Keratinocyte (primary cell): ENCODE measurements around the gene ACER3. TPM values are rescaled to one million over a fixed set of nuclear protein-coding genes. Genes with fewer than 3 reads are reported as not detected.

Experiments used
- DNase-seq: peaks from one replicate; pipeline ENCODE4 v3.0.0-alpha.2; 2011; ENCODE audit warnings: low read depth, missing footprints, low spot score
- FAIRE-seq: peaks from 2 replicates; lab custom pipeline; 2011; peaks lifted over from hg19 to GRCh38; lab: Jason Lieb, UNC
- H2AFZ ChIP-seq: 2 replicates; pipeline ENCODE4 v1.6.0; 2012; ENCODE audit warnings: low read length, control low read depth, inconsistent platforms; ENCODE audit not compliant: control insufficient read depth
- H3K27ac ChIP-seq: 2 replicates; pipeline ENCODE4 v1.5.1; 2011; ENCODE audit warnings: low read length; ENCODE audit not compliant: control insufficient read depth, insufficient read depth
- H3K27me3 ChIP-seq: 3 replicates; pipeline ENCODE4 v1.6.0; 2011; ENCODE audit warnings: low read length; ENCODE audit not compliant: control insufficient read depth, insufficient read depth; ENCODE audit errors: extremely low read depth
- H3K36me3 ChIP-seq, 2 experiments: 2 replicates in 1 of 2; 3 replicates in 1 of 2; pipeline ENCODE4 v1.5.1; 2011; ENCODE audit warnings: low read length in 2 of 2, mild to moderate bottlenecking in 1 of 2; ENCODE audit not compliant: control insufficient read depth in 2 of 2, insufficient read depth in 2 of 2; ENCODE audit errors: extremely low read depth in 1 of 2
- H3K4me1 ChIP-seq: 3 replicates; pipeline ENCODE4 v1.5.1; 2011; ENCODE audit warnings: low read length; ENCODE audit not compliant: control insufficient read depth, insufficient read depth; ENCODE audit errors: extremely low read depth
- H3K4me2 ChIP-seq: 3 replicates; pipeline ENCODE4 v1.6.0; 2011; ENCODE audit warnings: low read depth, low read length; ENCODE audit not compliant: control insufficient read depth, insufficient read depth; ENCODE audit errors: extremely low read depth
- H3K4me3 ChIP-seq, 3 experiments: fragments of 200-600 bp in 1 of 3; sonication (generic) in 1 of 3; 2 replicates in 2 of 3; 3 replicates in 1 of 3; pipeline ENCODE4 v1.5.1; 2011 to 2016; ENCODE audit warnings: low read length in 3 of 3, mild to moderate bottlenecking in 3 of 3, control low read depth in 2 of 3, inconsistent platforms in 1 of 3, low read depth in 1 of 3, mixed read lengths in 1 of 3, mixed run types in 1 of 3, moderate library complexity in 1 of 3; ENCODE audit not compliant: control insufficient read depth in 2 of 3, insufficient read depth in 2 of 3; ENCODE audit errors: extremely low read depth in 1 of 3
- H3K79me2 ChIP-seq: 2 replicates; pipeline ENCODE4 v1.6.0; 2012; ENCODE audit warnings: low read length; ENCODE audit not compliant: control insufficient read depth, insufficient read depth
- H3K9ac ChIP-seq: 3 replicates; pipeline ENCODE4 v1.6.0; 2011; ENCODE audit warnings: low read length; ENCODE audit not compliant: control insufficient read depth, insufficient read depth; ENCODE audit errors: extremely low read depth
- H3K9me1 ChIP-seq: 3 replicates; pipeline ENCODE4 v1.6.0; 2011; ENCODE audit warnings: low read length; ENCODE audit not compliant: control insufficient read depth, insufficient read depth; ENCODE audit errors: extremely low read depth
- H3K9me3 ChIP-seq: 2 replicates; pipeline ENCODE4 v1.5.1; 2012; ENCODE audit warnings: low read depth, low read length; ENCODE audit not compliant: control insufficient read depth
- H4K20me1 ChIP-seq: 3 replicates; pipeline ENCODE4 v1.6.0; 2011; ENCODE audit warnings: low read length; ENCODE audit not compliant: control insufficient read depth, insufficient read depth; ENCODE audit errors: extremely low read depth
- EZH2 ChIP-seq: IDR thresholded peaks from one replicate; pipeline ENCODE4 v1.6.1; 2012; ENCODE audit warnings: inconsistent platforms, mild to moderate bottlenecking, low read length, moderate library complexity
- dilution Hi-C: fragments of 300-500 bp; cut with MboI; formaldehyde crosslinking; loops from one replicate; pipeline ENCODE4 v1.7.0; 2020; ENCODE audit warnings: low sequenced_read_pairs; ENCODE audit not compliant: extremely low pct_ligation_motif_present
- polyA plus RNA-seq, 5 experiments: library from polyadenylated mRNA; depleted of rRNA in 3 of 5; stranded (reverse) in 3 of 5; stranded (forward) in 1 of 5; unstranded in 1 of 5; fragments of >200 nt; gene quantifications; 1 replicate in 1 of 5; 2 replicates in 3 of 5; 3 replicates in 1 of 5; pipeline versions ENCODE4 v1.2.1 to v1.2.3, GENCODE V29; 2011 to 2012; ENCODE audit warnings: missing spikeins in 2 of 5, low read depth in 1 of 5, low replicate concordance in 1 of 5
- TF ChIP-seq, protein P1 (sequence below), 3 experiments: IDR thresholded peaks in 1 of 3; conservative IDR thresholded peaks in 1 of 3; optimal IDR thresholded peaks in 1 of 3; 2 replicates in 2 of 3; 3 replicates in 1 of 3; pipeline versions ENCODE3 to v1.5.1; 2011; ENCODE audit warnings: low read length in 3 of 3, mild to moderate bottlenecking in 3 of 3, moderate library complexity in 2 of 3, control low read depth in 1 of 3, inconsistent platforms in 1 of 3; ENCODE audit not compliant: insufficient read depth in 2 of 3; ENCODE audit errors: extremely low read depth in 1 of 3

ACER3 gene
- polyA plus RNA-seq, 1 donor (not counting 4 experiments of a cell fraction or from before 2014, with no cell fraction given), result 55.0 TPM

DNA sequence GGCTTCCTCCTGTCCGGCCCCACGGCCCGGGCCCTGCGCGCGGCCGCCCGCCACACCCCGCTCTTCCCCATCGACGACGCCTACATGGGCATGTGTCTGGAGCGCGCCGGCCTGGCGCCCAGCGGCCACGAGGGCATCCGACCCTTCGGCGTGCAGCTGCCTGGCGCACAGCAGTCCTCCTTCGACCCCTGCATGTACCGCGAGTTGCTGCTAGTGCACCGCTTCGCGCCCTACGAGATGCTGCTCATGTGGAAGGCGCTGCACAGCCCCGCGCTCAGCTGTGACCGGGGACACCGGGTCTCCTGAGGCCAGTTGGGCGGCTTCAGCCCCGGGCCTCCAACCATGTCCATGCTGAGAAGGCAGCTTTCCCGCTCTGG lies 179.7 kb downstream of the ACER3 start:
- dilution Hi-C loops, result no loop called here
- Histone ChIP-seq H3K4me2 (no peak overlapping the region), H3K4me1 (peaks cover 5% of the 10 kb centered on the region), H3K9me1 (no peaks in the 10 kb centered on the region), H3K9ac (no peak overlapping the region), H3K79me2 (no peaks in the 10 kb centered on the region), H4K20me1 (no peaks in the 10 kb centered on the region), H3K4me3 (no peak overlapping the region), H3K36me3 (no peaks in the 10 kb centered on the region), H2AFZ (no peak overlapping the region), H3K9me3 (no peaks in the 10 kb centered on the region), H3K27me3 (peaks cover 32% of the 10 kb centered on the region), H3K27ac (no peak overlapping the region)
- FAIRE-seq, result no peak
- no peak for DNase-seq
- TF ChIP-seq, protein P1, sequence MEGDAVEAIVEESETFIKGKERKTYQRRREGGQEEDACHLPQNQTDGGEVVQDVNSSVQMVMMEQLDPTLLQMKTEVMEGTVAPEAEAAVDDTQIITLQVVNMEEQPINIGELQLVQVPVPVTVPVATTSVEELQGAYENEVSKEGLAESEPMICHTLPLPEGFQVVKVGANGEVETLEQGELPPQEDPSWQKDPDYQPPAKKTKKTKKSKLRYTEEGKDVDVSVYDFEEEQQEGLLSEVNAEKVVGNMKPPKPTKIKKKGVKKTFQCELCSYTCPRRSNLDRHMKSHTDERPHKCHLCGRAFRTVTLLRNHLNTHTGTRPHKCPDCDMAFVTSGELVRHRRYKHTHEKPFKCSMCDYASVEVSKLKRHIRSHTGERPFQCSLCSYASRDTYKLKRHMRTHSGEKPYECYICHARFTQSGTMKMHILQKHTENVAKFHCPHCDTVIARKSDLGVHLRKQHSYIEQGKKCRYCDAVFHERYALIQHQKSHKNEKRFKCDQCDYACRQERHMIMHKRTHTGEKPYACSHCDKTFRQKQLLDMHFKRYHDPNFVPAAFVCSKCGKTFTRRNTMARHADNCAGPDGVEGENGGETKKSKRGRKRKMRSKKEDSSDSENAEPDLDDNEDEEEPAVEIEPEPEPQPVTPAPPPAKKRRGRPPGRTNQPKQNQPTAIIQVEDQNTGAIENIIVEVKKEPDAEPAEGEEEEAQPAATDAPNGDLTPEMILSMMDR (optimal IDR thresholded peaks at IDR 0.05 in 1 of 3, IDR thresholded peaks at IDR 0.05 in 1 of 3, conservative IDR thresholded peaks at IDR 0.05 in 1 of 3; ENCODE audit: extremely low read depth in 1 of 3, insufficient read depth in 2 of 3, low read length in 3 of 3), result no peak
- TF ChIP-seq EZH2, result no peak

DNA sequence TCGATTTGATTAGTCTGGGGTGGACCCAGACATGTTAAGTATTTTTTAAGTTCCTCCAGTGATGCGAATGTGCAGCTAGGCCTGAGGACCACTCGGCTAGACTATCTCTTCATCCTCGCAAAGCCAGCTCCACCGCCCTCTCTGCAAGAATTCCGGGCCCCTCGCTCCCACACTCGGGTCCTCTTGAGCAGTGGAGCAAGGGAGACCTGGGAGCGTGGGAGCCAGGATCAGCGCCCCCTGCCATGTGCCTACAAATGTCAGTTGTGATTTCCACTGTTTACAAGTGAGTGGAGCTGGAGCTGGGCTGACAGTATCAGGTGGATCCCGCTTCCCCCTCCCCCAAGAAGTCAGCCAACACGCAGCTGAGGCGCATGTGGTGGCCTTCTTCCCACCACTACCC lies 180.2 kb downstream of the ACER3 start:
- TF ChIP-seq, protein P1 (optimal IDR thresholded peaks at IDR 0.05 in 1 of 3, IDR thresholded peaks at IDR 0.05 in 1 of 3, conservative IDR thresholded peaks at IDR 0.05 in 1 of 3; ENCODE audit: extremely low read depth in 1 of 3, insufficient read depth in 2 of 3, low read length in 3 of 3), result no peak
- no peak for TF ChIP-seq EZH2
- H3K4me1 ChIP-seq, result peaks cover 3% of the 10 kb centered on the region
- no peak overlapping the region for H3K4me3 ChIP-seq
- H3K79me2 ChIP-seq, result no peaks in the 10 kb centered on the region
- no peaks in the 10 kb centered on the region for H3K9me3 ChIP-seq
- FAIRE-seq (no peak), DNase-seq (no peak)
- H3K9me1 ChIP-seq, result no peaks in the 10 kb centered on the region
- H3K36me3 ChIP-seq, result no peaks in the 10 kb centered on the region
- dilution Hi-C loops, result no loop called here
- H3K27me3 ChIP-seq, result peaks cover 32% of the 10 kb centered on the region
- H4K20me1 ChIP-seq, result no peaks in the 10 kb centered on the region
- H2AFZ ChIP-seq, result no peak overlapping the region
- H3K27ac ChIP-seq, result no peak overlapping the region
- H3K9ac ChIP-seq, result no peak overlapping the region
- no peak overlapping the region for H3K4me2 ChIP-seq
